HEK293 (cell line): ENCODE results near the gene GIT1.

Source experiments
- CTCF ChIA-PET: fragments of 350-600 bp; formaldehyde crosslinking; extraction: SDS; loops from one replicate; lab custom pipeline; 2021; ENCODE audit warnings: antibody characterized with exemption; lab: Yijun Ruan, JAX
- POLR2A ChIA-PET: fragments of 300-600 bp; formaldehyde crosslinking; extraction: SDS; loops from one replicate; lab custom pipeline; 2020; ENCODE audit warnings: antibody characterized with exemption, inconsistent platforms; lab: Yijun Ruan, JAX
- H3K27ac ChIP-seq: fragments of 200-500 bp; sonication (Bioruptor generic); 2 replicates; pipeline ENCODE4 v1.5.1; 2014; ENCODE audit warnings: low read depth, low read length, control low read depth, inconsistent platforms; ENCODE audit errors: extremely low read depth
- H3K36me3 ChIP-seq, 2 experiments: fragments of 200-500 bp in 1 of 2; sonication (Bioruptor generic) in 1 of 2; 1 replicate in 1 of 2; 2 replicates in 1 of 2; pipeline ENCODE4 v1.5.1; 2014 to 2017; ENCODE audit warnings: inconsistent platforms in 2 of 2, low read length in 2 of 2; ENCODE audit not compliant: control insufficient read depth in 2 of 2, insufficient read depth in 1 of 2
- H3K4me1 ChIP-seq: fragments of 200-500 bp; sonication (Bioruptor generic); 2 replicates; pipeline ENCODE4 v1.5.1; 2014; ENCODE audit warnings: mild to moderate bottlenecking, low read length, inconsistent platforms; ENCODE audit not compliant: control insufficient read depth, insufficient read depth
- H3K4me3 ChIP-seq: 2 replicates; pipeline ENCODE4 v1.5.1; 2011; ENCODE audit warnings: low read depth, mild to moderate bottlenecking, control low read depth, low read length, moderate library complexity
- H3K9me3 ChIP-seq: fragments of 200-500 bp; sonication (Bioruptor generic); 2 replicates; pipeline ENCODE4 v1.5.1; 2014; ENCODE audit warnings: low read depth, low read length, inconsistent platforms; ENCODE audit not compliant: control insufficient read depth, insufficient read depth
- HOXD13 ChIP-seq: sonication (generic); formaldehyde crosslinking; IDR thresholded peaks from 2 replicates; pipeline ENCODE4 v1.8.0; 2022; ENCODE audit warnings: missing genetic modification reagents, borderline replicate concordance
- KLF7 ChIP-seq: fragments of 450-650 bp; formaldehyde crosslinking; IDR thresholded peaks from 2 replicates; pipeline ENCODE4 v1.5.1; 2016; ENCODE audit warnings: missing biosample characterization, missing genetic modification characterization, borderline replicate concordance
- OSR2 ChIP-seq: fragments of 450-650 bp; formaldehyde crosslinking; IDR thresholded peaks from 2 replicates; pipeline ENCODE4 v1.5.1; 2016; ENCODE audit warnings: missing biosample characterization, missing genetic modification characterization
- SALL2 ChIP-seq: fragments of 450-650 bp; formaldehyde crosslinking; IDR thresholded peaks from 2 replicates; pipeline ENCODE4 v1.5.0; 2017; ENCODE audit warnings: missing biosample characterization, mild to moderate bottlenecking, missing genetic modification characterization, borderline replicate concordance
- ZBTB1 ChIP-seq: fragments of 450-650 bp; formaldehyde crosslinking; IDR thresholded peaks from 2 replicates; pipeline ENCODE4 v1.5.1; 2016; ENCODE audit warnings: missing biosample characterization, missing genetic modification characterization
- ZBTB20 ChIP-seq: fragments of 450-650 bp; formaldehyde crosslinking; IDR thresholded peaks from 2 replicates; pipeline ENCODE4 v1.5.1; 2016; ENCODE audit warnings: missing biosample characterization, missing genetic modification characterization
- ZBTB48 ChIP-seq: fragments of 450-650 bp; formaldehyde crosslinking; IDR thresholded peaks from 2 replicates; pipeline ENCODE4 v1.5.1; 2016; ENCODE audit warnings: missing biosample characterization, missing genetic modification characterization
- ZEB2 ChIP-seq: fragments of 450-650 bp; formaldehyde crosslinking; IDR thresholded peaks from 2 replicates; pipeline ENCODE4 v1.5.1; 2016; ENCODE audit warnings: missing biosample characterization, missing genetic modification characterization
- ZNF133 ChIP-seq: fragments of 450-650 bp; formaldehyde crosslinking; IDR thresholded peaks from 2 replicates; pipeline ENCODE4 v1.5.1; 2016; ENCODE audit warnings: missing biosample characterization, missing genetic modification characterization
- ZNF155 ChIP-seq: fragments of 450-650 bp; formaldehyde crosslinking; IDR thresholded peaks from 2 replicates; pipeline ENCODE4 v1.5.1; 2016; ENCODE audit warnings: missing biosample characterization, missing genetic modification characterization
- ZNF174 ChIP-seq: fragments of 450-650 bp; formaldehyde crosslinking; IDR thresholded peaks from 2 replicates; pipeline ENCODE4 v1.5.0; 2017; ENCODE audit warnings: missing biosample characterization, mild to moderate bottlenecking, missing genetic modification characterization
- ZNF202 ChIP-seq: fragments of 450-650 bp; formaldehyde crosslinking; IDR thresholded peaks from 2 replicates; pipeline ENCODE4 v1.5.1; 2016; ENCODE audit warnings: missing biosample characterization, missing genetic modification characterization, borderline replicate concordance
- ZNF214 ChIP-seq: fragments of 450-650 bp; formaldehyde crosslinking; IDR thresholded peaks from 2 replicates; pipeline ENCODE4 v1.5.1; 2017; ENCODE audit warnings: missing biosample characterization, mild to moderate bottlenecking, missing genetic modification characterization, borderline replicate concordance
- ZNF394 ChIP-seq: fragments of 450-650 bp; formaldehyde crosslinking; IDR thresholded peaks from 2 replicates; pipeline ENCODE4 v1.5.1; 2016; ENCODE audit warnings: missing biosample characterization, missing genetic modification characterization, mild to moderate bottlenecking, moderate library complexity, borderline replicate concordance
- ZNF544 ChIP-seq: fragments of 450-650 bp; formaldehyde crosslinking; IDR thresholded peaks from 2 replicates; pipeline ENCODE4 v1.5.0; 2017; ENCODE audit warnings: missing biosample characterization, missing genetic modification characterization
- ZNF549 ChIP-seq: fragments of 450-650 bp; IDR thresholded peaks from 2 replicates; pipeline ENCODE4 v1.5.1; 2018; ENCODE audit warnings: missing biosample characterization, missing genetic modification characterization, mild to moderate bottlenecking, inconsistent platforms, moderate library complexity
- TF ChIP-seq, protein P1 (sequence below): fragments of 450-650 bp; formaldehyde crosslinking; IDR thresholded peaks from 2 replicates; pipeline ENCODE4 v1.5.1; 2016; ENCODE audit warnings: missing biosample characterization, missing genetic modification characterization
- TF ChIP-seq, protein P2 (sequence below): fragments of 450-650 bp; formaldehyde crosslinking; IDR thresholded peaks from 2 replicates; pipeline ENCODE4 v1.5.0; 2017; ENCODE audit warnings: missing biosample characterization, missing genetic modification characterization, borderline replicate concordance
- TF ChIP-seq, protein P3 (sequence below): fragments of 450-650 bp; formaldehyde crosslinking; IDR thresholded peaks from 2 replicates; pipeline ENCODE4 v1.5.1; 2016; ENCODE audit warnings: missing biosample characterization, missing genetic modification characterization

Gene GIT1

DNA sequence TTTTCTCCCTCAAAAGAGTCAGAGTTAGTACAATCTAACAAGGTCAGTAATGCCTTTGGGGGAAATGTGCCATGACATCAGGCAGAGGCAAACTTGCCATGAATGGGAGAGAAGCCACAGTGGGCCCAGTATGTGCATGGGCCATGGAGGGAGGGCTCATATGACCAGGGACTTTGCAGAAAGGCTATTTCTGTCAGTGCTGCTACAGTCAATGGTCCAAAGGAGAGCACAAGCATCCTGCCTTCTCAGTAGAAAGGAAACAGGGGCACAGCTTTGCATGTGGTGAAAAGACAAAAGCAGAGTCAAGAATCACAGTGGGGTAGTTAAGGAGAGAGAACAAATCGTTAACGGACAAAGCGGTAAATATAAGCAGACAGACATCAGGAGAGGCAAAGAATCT lies 44.4 kb upstream of the GIT1 start (continued):
- TF ChIP-seq, protein P1, sequence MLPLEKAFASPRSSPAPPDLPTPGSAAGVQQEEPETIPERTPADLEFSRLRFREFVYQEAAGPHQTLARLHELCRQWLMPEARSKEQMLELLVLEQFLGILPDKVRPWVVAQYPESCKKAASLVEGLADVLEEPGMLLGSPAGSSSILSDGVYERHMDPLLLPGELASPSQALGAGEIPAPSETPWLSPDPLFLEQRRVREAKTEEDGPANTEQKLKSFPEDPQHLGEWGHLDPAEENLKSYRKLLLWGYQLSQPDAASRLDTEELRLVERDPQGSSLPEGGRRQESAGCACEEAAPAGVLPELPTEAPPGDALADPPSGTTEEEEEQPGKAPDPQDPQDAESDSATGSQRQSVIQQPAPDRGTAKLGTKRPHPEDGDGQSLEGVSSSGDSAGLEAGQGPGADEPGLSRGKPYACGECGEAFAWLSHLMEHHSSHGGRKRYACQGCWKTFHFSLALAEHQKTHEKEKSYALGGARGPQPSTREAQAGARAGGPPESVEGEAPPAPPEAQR (tag by site-specific recombination), result no peak
- no peak for TF ChIP-seq ZBTB1
- TF ChIP-seq, protein P2, sequence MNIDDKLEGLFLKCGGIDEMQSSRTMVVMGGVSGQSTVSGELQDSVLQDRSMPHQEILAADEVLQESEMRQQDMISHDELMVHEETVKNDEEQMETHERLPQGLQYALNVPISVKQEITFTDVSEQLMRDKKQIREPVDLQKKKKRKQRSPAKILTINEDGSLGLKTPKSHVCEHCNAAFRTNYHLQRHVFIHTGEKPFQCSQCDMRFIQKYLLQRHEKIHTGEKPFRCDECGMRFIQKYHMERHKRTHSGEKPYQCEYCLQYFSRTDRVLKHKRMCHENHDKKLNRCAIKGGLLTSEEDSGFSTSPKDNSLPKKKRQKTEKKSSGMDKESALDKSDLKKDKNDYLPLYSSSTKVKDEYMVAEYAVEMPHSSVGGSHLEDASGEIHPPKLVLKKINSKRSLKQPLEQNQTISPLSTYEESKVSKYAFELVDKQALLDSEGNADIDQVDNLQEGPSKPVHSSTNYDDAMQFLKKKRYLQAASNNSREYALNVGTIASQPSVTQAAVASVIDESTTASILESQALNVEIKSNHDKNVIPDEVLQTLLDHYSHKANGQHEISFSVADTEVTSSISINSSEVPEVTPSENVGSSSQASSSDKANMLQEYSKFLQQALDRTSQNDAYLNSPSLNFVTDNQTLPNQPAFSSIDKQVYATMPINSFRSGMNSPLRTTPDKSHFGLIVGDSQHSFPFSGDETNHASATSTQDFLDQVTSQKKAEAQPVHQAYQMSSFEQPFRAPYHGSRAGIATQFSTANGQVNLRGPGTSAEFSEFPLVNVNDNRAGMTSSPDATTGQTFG (tag by site-specific recombination), result no peak

DNA sequence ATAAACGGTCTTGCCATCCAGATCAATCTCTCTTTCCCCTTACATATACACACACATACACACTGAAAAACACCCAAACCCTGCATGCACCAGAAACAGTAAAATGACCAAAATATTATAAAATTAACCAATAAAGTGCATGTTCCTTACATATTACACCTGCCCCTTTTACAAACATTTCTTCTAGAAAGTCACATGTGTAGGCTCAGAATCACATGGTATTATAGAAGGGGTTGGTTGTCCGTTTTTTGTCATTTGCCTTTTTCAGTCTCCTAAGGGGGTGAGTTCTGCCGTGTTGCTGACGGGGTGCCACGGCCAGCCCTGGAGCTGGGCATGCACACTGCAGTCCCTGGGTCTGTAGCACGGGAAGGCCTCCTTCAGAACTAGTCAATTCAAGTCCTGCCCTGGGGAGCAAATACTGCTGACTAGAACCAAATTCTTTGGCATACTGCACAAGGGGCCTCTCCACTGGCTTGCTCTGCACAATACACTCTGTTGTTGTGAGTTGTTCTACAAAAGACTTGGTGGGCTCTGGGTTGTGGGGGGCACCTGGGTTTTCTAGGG lies 41.3 kb upstream of the GIT1 start:
- CTCF ChIA-PET, result interaction anchor here (1.1 kb wide), 1 partner anchor 8 kb away, joined by 3 read pairs; no protein-coding TSS in a partner anchor
- no peaks in the 10 kb centered on the region for H3K4me1 ChIP-seq
- no peaks in the 10 kb centered on the region for H3K9me3 ChIP-seq
- no peak overlapping the region for H3K27ac ChIP-seq
- peaks cover 6 to 35% of the 10 kb centered on the region in 2 experiments for H3K36me3 ChIP-seq
- no peak overlapping the region for H3K4me3 ChIP-seq
- POLR2A ChIA-PET, result interaction anchor here (0.5 kb wide), 1 partner anchor 301 kb away, joined by 3 read pairs; no protein-coding TSS in a partner anchor
- TF ChIP-seq KLF7 (tag by site-specific recombination) (no peak), OSR2 (tag by site-specific recombination) (no peak), SALL2 (no peak), HOXD13 (CRISPR knock-in tag) (no peak), ZNF214 (tag by site-specific recombination) (no peak), ZNF544 (tag by site-specific recombination) (no peak), ZBTB48 (tag by site-specific recombination) (no peak), ZBTB20 (tag by site-specific recombination) (no peak), ZNF155 (tag by site-specific recombination) (no peak), ZNF202 (tag by site-specific recombination) (no peak), ZNF394 (tag by site-specific recombination) (no peak), ZEB2 (tag by site-specific recombination) (no peak), ZNF133 (tag by site-specific recombination) (no peak), ZNF549 (tag by site-specific recombination) (no peak), ZNF174 (no peak)
- TF ChIP-seq, protein P3, sequence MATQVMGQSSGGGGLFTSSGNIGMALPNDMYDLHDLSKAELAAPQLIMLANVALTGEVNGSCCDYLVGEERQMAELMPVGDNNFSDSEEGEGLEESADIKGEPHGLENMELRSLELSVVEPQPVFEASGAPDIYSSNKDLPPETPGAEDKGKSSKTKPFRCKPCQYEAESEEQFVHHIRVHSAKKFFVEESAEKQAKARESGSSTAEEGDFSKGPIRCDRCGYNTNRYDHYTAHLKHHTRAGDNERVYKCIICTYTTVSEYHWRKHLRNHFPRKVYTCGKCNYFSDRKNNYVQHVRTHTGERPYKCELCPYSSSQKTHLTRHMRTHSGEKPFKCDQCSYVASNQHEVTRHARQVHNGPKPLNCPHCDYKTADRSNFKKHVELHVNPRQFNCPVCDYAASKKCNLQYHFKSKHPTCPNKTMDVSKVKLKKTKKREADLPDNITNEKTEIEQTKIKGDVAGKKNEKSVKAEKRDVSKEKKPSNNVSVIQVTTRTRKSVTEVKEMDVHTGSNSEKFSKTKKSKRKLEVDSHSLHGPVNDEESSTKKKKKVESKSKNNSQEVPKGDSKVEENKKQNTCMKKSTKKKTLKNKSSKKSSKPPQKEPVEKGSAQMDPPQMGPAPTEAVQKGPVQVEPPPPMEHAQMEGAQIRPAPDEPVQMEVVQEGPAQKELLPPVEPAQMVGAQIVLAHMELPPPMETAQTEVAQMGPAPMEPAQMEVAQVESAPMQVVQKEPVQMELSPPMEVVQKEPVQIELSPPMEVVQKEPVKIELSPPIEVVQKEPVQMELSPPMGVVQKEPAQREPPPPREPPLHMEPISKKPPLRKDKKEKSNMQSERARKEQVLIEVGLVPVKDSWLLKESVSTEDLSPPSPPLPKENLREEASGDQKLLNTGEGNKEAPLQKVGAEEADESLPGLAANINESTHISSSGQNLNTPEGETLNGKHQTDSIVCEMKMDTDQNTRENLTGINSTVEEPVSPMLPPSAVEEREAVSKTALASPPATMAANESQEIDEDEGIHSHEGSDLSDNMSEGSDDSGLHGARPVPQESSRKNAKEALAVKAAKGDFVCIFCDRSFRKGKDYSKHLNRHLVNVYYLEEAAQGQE, result no peak
